NK-92 (cell line): Measurements from ENCODE around the gene PPFIBP1.

Source experiments
- DNase-seq: peaks from one replicate; lab custom pipeline; 2025; ENCODE audit not compliant: unreplicated experiment; lab: John Stamatoyannopoulos, UW

The PPFIBP1 gene

GRCh38 chr12:27523642-27524493 lies at the start of gene PPFIBP1:
TSS of gene PPFIBP1 (plus strand) at chr12:27524206. CDS start at chr12:27633397, 109,191 bp downstream.
- peak; percentile 80 for DNase-seq

- no peak for DNase-seq
Observed at GRCh38 chr12:27474344-27474743, 49.7 kb upstream of the PPFIBP1 start.

- DNase-seq = no peak
Observed at GRCh38 chr12:27477049-27477448, 47.0 kb upstream of the PPFIBP1 start.

GRCh38 chr12:27478949-27479348 lies 45.1 kb upstream of the PPFIBP1 start:
- no peak for DNase-seq

DNA sequence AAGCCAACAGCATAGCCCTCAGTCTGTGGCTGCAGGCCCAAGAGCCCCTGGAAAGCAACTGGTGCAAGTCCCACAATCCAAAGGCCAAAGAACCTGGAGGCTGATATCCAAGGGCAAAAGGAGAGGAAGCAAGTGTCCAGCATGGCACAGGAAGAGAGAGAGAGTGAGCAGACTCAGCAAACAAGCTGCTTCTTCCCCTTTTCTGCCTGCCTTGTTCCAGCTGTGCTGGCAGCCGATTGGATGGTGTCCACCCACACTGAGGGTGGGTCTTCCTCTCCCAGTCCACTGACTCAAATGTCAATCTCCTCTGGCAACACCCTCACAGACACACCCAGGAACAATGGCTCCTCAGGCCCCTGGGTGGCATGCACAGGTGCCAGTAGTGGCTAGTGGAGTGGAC lies 44.0 kb upstream of the PPFIBP1 start:
- DNase-seq = no peak

DNA sequence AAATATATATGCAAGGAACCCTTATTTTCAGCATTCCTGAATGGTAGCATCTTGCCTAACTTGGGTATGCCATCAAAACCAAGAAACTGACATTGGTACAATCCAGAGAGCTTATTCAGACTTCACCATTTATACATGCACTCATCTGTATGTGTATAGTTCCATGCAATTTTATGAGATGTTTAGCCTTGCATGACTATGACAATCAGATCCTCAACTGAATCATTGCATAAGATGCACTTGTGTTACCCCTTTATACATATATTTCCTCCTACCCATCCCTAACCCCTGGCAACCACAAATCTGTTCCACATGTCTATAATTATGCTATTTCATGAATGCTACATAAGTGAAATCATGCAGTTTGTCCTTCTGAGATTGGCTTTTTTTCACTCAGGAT lies 37.0 kb upstream of the PPFIBP1 start:
- no peak for DNase-seq

GRCh38 chr12:27488479-27488878 lies 35.5 kb upstream of the PPFIBP1 start:
- DNase-seq = no peak

- no peak for DNase-seq
Observed at GRCh38 chr12:27491226-27491625, 32.8 kb upstream of the PPFIBP1 start.

DNA sequence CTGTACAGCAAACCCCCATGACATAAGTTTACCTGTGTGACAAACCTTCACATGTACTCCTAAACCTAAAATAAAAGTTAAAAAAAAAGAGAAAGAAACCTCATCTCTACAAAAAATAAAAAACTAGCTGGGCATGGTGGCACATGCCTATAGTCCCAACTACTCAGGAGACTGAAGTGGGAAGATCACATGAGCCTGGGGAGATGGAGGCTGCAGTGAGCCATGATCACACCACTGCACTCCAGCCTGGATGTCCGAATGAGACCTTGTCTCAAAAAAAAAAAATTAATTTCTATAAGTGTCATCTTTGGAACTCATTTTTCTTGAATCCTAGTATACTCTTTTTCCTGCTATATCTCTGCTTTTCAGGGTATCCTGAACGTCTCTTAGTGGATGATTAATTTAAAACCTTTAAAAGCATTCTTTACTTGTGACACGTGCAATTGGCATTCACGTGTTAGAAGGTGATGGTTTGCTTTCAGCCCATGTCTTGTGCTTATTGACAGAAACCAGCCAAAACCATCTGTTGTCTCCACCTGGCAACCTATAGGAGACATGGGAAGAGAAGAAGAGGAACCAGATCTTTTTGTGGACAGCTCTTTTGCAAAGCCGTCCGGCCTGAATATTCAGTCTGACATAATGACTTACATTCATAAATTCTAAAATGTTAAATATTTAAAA lies 30.6 kb upstream of the PPFIBP1 start:
- DNase-seq = no peak

- no peak for DNase-seq
Observed at GRCh38 chr12:27497446-27497845, 26.6 kb upstream of the PPFIBP1 start.

- no peak for DNase-seq
Observed at GRCh38 chr12:27498149-27498548, 25.9 kb upstream of the PPFIBP1 start.

DNA sequence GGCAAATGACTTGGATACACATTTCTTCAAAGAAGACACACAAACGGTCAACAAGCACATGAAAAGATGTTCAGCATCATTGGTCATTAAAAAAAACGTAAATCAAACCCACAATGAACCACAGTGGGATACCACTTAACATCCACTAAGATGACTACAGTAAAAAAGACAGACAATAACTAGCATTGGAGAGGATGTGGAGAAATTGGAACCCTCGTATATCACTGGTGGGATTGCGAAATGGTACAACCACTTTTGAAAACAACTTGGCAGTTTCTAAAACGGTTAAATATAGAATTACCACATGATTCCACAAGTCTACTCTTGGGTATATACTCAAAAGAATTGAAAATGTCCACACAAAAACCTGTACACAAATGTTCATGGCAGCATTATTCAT lies 25.2 kb upstream of the PPFIBP1 start:
- no peak for DNase-seq

- DNase-seq = no peak
Observed at GRCh38 chr12:27499377-27499776, 24.6 kb upstream of the PPFIBP1 start.

GRCh38 chr12:27500546-27500945 lies 23.5 kb upstream of the PPFIBP1 start:
- no peak for DNase-seq

DNA sequence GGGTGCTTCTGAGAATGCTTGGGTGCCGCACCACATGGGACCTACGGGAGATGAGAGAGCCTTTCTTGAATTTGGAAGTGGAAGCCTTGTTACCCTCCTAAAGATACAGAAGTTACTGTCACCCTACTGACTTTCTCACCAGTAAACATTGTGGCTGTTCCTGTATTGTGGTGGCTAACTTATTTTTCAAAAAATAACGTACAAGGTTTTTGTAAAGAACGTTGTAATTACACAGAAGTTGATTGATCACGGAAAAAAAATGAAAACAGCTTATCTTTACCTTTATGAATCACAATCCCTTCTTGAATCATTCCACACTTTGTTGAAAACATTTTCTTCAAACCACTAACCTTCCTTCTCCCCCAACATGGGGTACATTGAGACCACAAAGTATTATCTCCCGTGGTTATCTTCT lies 22.0 kb upstream of the PPFIBP1 start:
- no peak for DNase-seq

- no peak for DNase-seq
Observed at GRCh38 chr12:27504507-27504906, 19.5 kb upstream of the PPFIBP1 start.

DNA sequence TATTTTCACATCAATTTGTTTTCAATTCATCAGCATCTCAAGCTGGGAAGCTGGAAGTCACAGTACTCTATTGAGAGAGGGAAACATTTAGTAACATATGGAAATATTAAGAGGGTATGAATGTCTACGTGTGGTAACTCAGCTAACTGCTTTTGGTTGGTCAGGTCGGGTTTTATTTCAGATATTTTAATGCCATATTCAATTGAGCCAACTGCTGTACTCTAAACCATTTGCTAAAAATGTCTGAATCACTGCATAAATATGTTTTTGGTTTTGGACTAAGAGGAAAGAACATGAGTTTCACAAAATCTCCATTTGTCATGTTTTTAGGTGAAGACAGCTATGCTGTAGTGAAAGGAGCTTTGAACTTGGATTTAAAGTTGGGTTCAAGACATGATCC lies 18.9 kb upstream of the PPFIBP1 start:
- no peak for DNase-seq

DNA sequence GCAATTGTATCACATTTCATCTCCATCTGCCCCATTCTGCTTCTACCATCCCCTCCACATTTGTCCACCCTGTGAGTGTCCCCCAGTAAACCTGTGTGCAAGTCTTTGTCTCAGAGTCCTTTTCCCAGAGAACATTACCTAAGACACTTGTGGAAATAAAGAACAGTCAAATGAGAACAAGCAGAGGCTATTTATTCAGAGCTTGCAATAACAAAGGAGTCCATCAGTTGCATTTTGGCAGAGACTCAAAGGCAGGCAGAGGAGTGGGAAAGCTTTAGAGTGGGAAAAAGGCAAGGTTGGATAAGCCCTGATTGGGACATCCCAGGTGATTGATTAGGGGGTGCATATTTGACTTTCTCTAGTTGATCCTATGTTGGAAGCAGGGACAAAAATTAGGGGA lies 18.2 kb upstream of the PPFIBP1 start:
- DNase-seq = no peak

- DNase-seq = no peak
Observed at GRCh38 chr12:27506645-27507189, 17.3 kb upstream of the PPFIBP1 start.

DNA sequence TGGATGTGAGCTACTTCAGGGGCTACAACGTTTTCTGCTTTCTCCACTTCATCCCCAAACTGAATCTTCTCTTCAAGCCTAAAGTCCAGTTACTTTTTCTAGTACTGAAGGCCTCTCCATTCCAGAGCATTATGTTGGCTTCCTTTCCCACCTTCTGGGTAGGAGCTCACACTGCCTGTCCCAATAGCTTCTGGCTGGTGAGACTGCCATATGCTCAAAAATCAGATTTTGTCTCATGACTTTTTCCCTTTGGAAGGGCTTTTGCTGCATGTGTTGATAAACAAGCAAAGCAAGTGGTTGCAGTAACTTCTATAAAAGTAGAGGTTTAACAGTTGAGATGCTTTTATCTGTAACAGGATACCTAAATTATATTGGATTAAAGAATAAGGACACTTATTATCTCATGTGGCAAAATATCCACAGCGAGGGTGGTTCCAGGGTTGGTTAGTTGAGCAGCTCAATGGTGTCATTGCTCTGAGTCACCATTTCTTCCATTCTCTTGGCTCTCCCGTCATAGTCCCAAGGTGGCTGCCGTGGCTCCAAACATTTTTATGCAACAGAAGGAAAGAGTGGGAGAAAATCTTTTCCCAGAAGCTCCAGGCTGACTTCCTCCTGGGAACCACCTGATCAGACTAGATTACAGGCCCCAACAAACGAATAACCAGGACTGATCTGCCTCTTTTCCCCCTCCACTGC lies 15.1 kb upstream of the PPFIBP1 start:
- DNase-seq = no peak

DNA sequence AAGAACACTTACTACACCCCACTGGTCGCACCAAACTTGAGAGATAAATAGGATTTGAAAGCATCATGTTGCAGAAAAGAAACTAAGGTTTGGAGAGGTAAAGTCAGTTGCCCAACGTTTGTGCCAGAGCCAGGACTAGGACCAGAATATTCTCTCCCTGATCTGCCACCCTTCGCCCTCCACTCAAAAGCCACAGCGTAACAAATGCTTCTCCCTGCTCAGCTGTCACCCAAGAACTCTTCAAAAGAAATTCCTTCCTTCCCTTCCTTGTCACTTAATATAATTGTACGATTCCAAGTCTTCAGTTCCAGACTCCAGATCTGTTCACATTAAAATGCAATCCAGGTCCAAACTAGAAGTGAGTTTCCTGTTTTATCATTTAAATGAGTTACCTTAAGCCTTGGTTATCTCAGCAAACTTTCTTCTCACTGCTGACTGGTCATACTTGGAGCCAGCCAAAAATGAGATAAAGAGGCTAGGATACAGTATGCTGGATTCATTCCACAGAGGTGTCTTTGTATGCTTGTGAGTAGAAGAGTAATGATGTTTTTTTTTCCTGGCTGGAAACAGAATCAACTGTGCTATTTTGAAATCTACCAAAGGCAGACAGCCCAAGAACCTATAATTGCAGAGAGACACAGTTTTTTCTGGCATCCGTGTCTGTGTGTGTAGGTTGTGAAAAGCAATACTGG lies 12.8 kb upstream of the PPFIBP1 start:
- DNase-seq = no peak
